Fibroblast of pulmonary artery (primary cell): ENCODE measurements around the gene INTS3.

Source experiments
- DNase-seq: peaks from one replicate; pipeline ENCODE4 v3.0.0-alpha.2; 2010; ENCODE audit warnings: low read depth
- H3K4me3 ChIP-seq: replicated peaks from 2 replicates; pipeline ENCODE4 v1.5.1; 2011; ENCODE audit warnings: low read depth, mild to moderate bottlenecking, control low read depth, low read length, moderate library complexity
- CTCF ChIP-seq: IDR thresholded peaks from 2 replicates; pipeline ENCODE4 v1.5.1; 2011; ENCODE audit warnings: mild to moderate bottlenecking, control low read depth, low read length, inconsistent platforms; ENCODE audit errors: missing control alignments

Gene INTS3

GRCh38 chr1:153770797-153771196 lies 42.9 kb downstream of the INTS3 start:
- H3K4me3 ChIP-seq = no peak overlapping the region
- no peak for DNase-seq
- no peak for TF ChIP-seq CTCF

GRCh38 chr1:153771261-153771660 lies 43.4 kb downstream of the INTS3 start:
- no peak overlapping the region for H3K4me3 ChIP-seq
- no peak for DNase-seq
- TF ChIP-seq CTCF = no peak

- peak; percentile 62 for TF ChIP-seq CTCF
- H3K4me3 ChIP-seq = no peak overlapping the region
- DNase-seq = no peak
Measured at GRCh38 chr1:153771841-153772593, 44.2 kb downstream of the INTS3 start.

GRCh38 chr1:153773096-153773921 lies 45.5 kb downstream of the INTS3 start:
- no peak for TF ChIP-seq CTCF
- DNase-seq = peak; percentile 64
- no peak overlapping the region for H3K4me3 ChIP-seq

GRCh38 chr1:153774026-153774595 lies 46.3 kb downstream of the INTS3 start:
- no peak overlapping the region for H3K4me3 ChIP-seq
- TF ChIP-seq CTCF = no peak
- no peak for DNase-seq

GRCh38 chr1:153774780-153775457 lies 47.1 kb downstream of the INTS3 start, which contains the start of gene SLC27A3:
SLC27A3 (plus strand) TSS chr1:153775407; CDS start chr1:153775498, 91 bp downstream.
- no peak for TF ChIP-seq CTCF
- peak; percentile 75 for DNase-seq

More at GRCh38 chr1:153774780-153775457, 47.1 kb downstream of the INTS3 start, which contains the start of gene SLC27A3:
- peak within 1 kb of the TSS; percentile 66 for H3K4me3 ChIP-seq
